Left renal pelvis (tissue), 4 donors: ENCODE measurements around the gene PRTFDC1. TPM values are rescaled to one million over a fixed set of nuclear protein-coding genes. Genes with fewer than 3 reads are reported as not detected.

Source experiments
- DNase-seq, 4 donors: peaks; one replicate each; pipeline ENCODE4 v3.0.0-alpha.2; 2013; ENCODE audit warnings: low read depth in 4 of 4, low spot score in 3 of 4
- polyA plus RNA-seq, 4 donors: library from polyadenylated mRNA; unstranded; fragments of 120-200 nt; gene quantifications; one replicate each; pipeline ENCODE4 v1.2.1, GENCODE V29; 2013; ENCODE audit not compliant: insufficient read length in 4 of 4

PRTFDC1 gene
- polyA plus RNA-seq, 4 donors = 37.0 to 53.0 (median 40.8) TPM

- no peak for DNase-seq
Measured at GRCh38 chr10:24882047-24882698, 70.2 kb downstream of the PRTFDC1 start.

- DNase-seq = no peak
Measured at GRCh38 chr10:24879861-24880260, 72.5 kb downstream of the PRTFDC1 start.

- no peak for DNase-seq
Measured at GRCh38 chr10:24874133-24874532, 78.3 kb downstream of the PRTFDC1 start.

- DNase-seq = no peak
Measured at GRCh38 chr10:24873281-24873683, 79.1 kb downstream of the PRTFDC1 start.

GRCh38 chr10:24872790-24873182 is 79.6 kb downstream of the PRTFDC1 start:
- no peak for DNase-seq

- no peak for DNase-seq
Measured at GRCh38 chr10:24872049-24872789, 80.2 kb downstream of the PRTFDC1 start.

- no peak for DNase-seq
Measured at GRCh38 chr10:24871011-24871935, 81.1 kb downstream of the PRTFDC1 start.

GRCh38 chr10:24869354-24870015 is 82.9 kb downstream of the PRTFDC1 start:
- no peak for DNase-seq

- DNase-seq = no peak
Measured at GRCh38 chr10:24866604-24867583, 85.5 kb downstream of the PRTFDC1 start.

- DNase-seq = no peak
Measured at GRCh38 chr10:24865783-24866182, 86.6 kb downstream of the PRTFDC1 start.

- no peak for DNase-seq
Measured at GRCh38 chr10:24862589-24862988, 89.8 kb downstream of the PRTFDC1 start.

GRCh38 chr10:24858288-24859270 is 93.8 kb downstream of the PRTFDC1 start:
- no peak for DNase-seq

GRCh38 chr10:24857031-24857725 is 95.2 kb downstream of the PRTFDC1 start:
- no peak for DNase-seq

GRCh38 chr10:24854256-24854655 is 98.2 kb downstream of the PRTFDC1 start:
- no peak for DNase-seq

- no peak for DNase-seq
Measured at GRCh38 chr10:24853661-24854060, 98.7 kb downstream of the PRTFDC1 start.

GRCh38 chr10:24851629-24852028 is 100.8 kb downstream of the PRTFDC1 start:
- no peak for DNase-seq

GRCh38 chr10:24850727-24851296 is 101.6 kb downstream of the PRTFDC1 start:
- no peak for DNase-seq
